ENCODE results near the gene CFAP74.

Gene CFAP74

GRCh38 chr1:2037314-2037979 is 33.9 kb upstream of the CFAP74 start:
- FAIRE-seq: no peak
- TF ChIP-seq POLR2A (IDR thresholded peaks at IDR 0.05; ENCODE audit: low read depth, low read length) (no peak), POLR2AphosphoS5 (IDR thresholded peaks at IDR 0.05; ENCODE audit: low read depth, low read length) (no peak), TAF1 (IDR thresholded peaks at IDR 0.05; ENCODE audit: borderline replicate concordance, low read depth, low read length) (no peak)
- no peak for DNase-seq (ENCODE audit: insufficient read length)

- no peak for DNase-seq (ENCODE audit: insufficient read length)
- FAIRE-seq: no peak
- TF ChIP-seq TAF1 (IDR thresholded peaks at IDR 0.05; ENCODE audit: borderline replicate concordance, low read depth, low read length) (no peak), POLR2A (IDR thresholded peaks at IDR 0.05; ENCODE audit: low read depth, low read length) (no peak), POLR2AphosphoS5 (IDR thresholded peaks at IDR 0.05; ENCODE audit: low read depth, low read length) (no peak)
Measured at GRCh38 chr1:2036287-2036686, 32.7 kb upstream of the CFAP74 start.

- FAIRE-seq: no peak
- DNase-seq (ENCODE audit: insufficient read length): no peak
- no peak for TF ChIP-seq POLR2AphosphoS5 (IDR thresholded peaks at IDR 0.05; ENCODE audit: low read depth, low read length)
- TF ChIP-seq TAF1 (IDR thresholded peaks at IDR 0.05; ENCODE audit: borderline replicate concordance, low read depth, low read length): no peak
- TF ChIP-seq POLR2A (IDR thresholded peaks at IDR 0.05; ENCODE audit: low read depth, low read length): no peak
Measured at GRCh38 chr1:2033165-2033564, 29.6 kb upstream of the CFAP74 start.

GRCh38 chr1:2032737-2033136 is 29.2 kb upstream of the CFAP74 start:
- FAIRE-seq: no peak
- TF ChIP-seq TAF1 (IDR thresholded peaks at IDR 0.05; ENCODE audit: borderline replicate concordance, low read depth, low read length) (no peak), POLR2A (IDR thresholded peaks at IDR 0.05; ENCODE audit: low read depth, low read length) (no peak), POLR2AphosphoS5 (IDR thresholded peaks at IDR 0.05; ENCODE audit: low read depth, low read length) (no peak)

GRCh38 chr1:2031546-2032540 is 28.3 kb upstream of the CFAP74 start:
- TF ChIP-seq POLR2A (IDR thresholded peaks at IDR 0.05; ENCODE audit: low read depth, low read length) (no peak), POLR2AphosphoS5 (IDR thresholded peaks at IDR 0.05; ENCODE audit: low read depth, low read length) (no peak), TAF1 (IDR thresholded peaks at IDR 0.05; ENCODE audit: borderline replicate concordance, low read depth, low read length) (no peak)
- FAIRE-seq (no peak), DNase-seq (ENCODE audit: insufficient read length) (no peak)

More at GRCh38 chr1:2032737-2033136, 29.2 kb upstream of the CFAP74 start:
- DNase-seq (ENCODE audit: insufficient read length): no peak

GRCh38 chr1:2030076-2030871 is 26.7 kb upstream of the CFAP74 start:
- DNase-seq (ENCODE audit: insufficient read length): no peak
- no peak for TF ChIP-seq POLR2A (IDR thresholded peaks at IDR 0.05; ENCODE audit: low read depth, low read length)
- TF ChIP-seq POLR2AphosphoS5 (IDR thresholded peaks at IDR 0.05; ENCODE audit: low read depth, low read length): no peak
- no peak for TF ChIP-seq TAF1 (IDR thresholded peaks at IDR 0.05; ENCODE audit: borderline replicate concordance, low read depth, low read length)
- FAIRE-seq: no peak

GRCh38 chr1:2029561-2029960 is 26.0 kb upstream of the CFAP74 start:
- DNase-seq (ENCODE audit: insufficient read length) (no peak), FAIRE-seq (no peak)
- TF ChIP-seq TAF1 (IDR thresholded peaks at IDR 0.05; ENCODE audit: borderline replicate concordance, low read depth, low read length) (no peak), POLR2AphosphoS5 (IDR thresholded peaks at IDR 0.05; ENCODE audit: low read depth, low read length) (no peak), POLR2A (IDR thresholded peaks at IDR 0.05; ENCODE audit: low read depth, low read length) (no peak)

GRCh38 chr1:2028870-2029560 is 25.4 kb upstream of the CFAP74 start:
- DNase-seq (ENCODE audit: insufficient read length): no peak
- no peak for TF ChIP-seq POLR2AphosphoS5 (IDR thresholded peaks at IDR 0.05; ENCODE audit: low read depth, low read length)
- TF ChIP-seq TAF1 (IDR thresholded peaks at IDR 0.05; ENCODE audit: borderline replicate concordance, low read depth, low read length): no peak
- no peak for TF ChIP-seq POLR2A (IDR thresholded peaks at IDR 0.05; ENCODE audit: low read depth, low read length)
- no peak for FAIRE-seq

- no peak for TF ChIP-seq TAF1 (IDR thresholded peaks at IDR 0.05; ENCODE audit: borderline replicate concordance, low read depth, low read length)
- TF ChIP-seq POLR2AphosphoS5 (IDR thresholded peaks at IDR 0.05; ENCODE audit: low read depth, low read length): no peak
- TF ChIP-seq POLR2A (IDR thresholded peaks at IDR 0.05; ENCODE audit: low read depth, low read length): no peak
- FAIRE-seq (no peak), DNase-seq (ENCODE audit: insufficient read length) (no peak)
Measured at GRCh38 chr1:2027961-2028583, 24.5 kb upstream of the CFAP74 start.

- TF ChIP-seq POLR2A (IDR thresholded peaks at IDR 0.05; ENCODE audit: low read depth, low read length) (no peak), POLR2AphosphoS5 (IDR thresholded peaks at IDR 0.05; ENCODE audit: low read depth, low read length) (no peak), TAF1 (IDR thresholded peaks at IDR 0.05; ENCODE audit: borderline replicate concordance, low read depth, low read length) (no peak)
- FAIRE-seq: no peak
Measured at GRCh38 chr1:2025491-2025981, 21.9 kb upstream of the CFAP74 start.

More at GRCh38 chr1:2025491-2025981, 21.9 kb upstream of the CFAP74 start:
- no peak for DNase-seq (ENCODE audit: insufficient read length)

Data from GM12892 (cell line).